HUES48 (cell line): ENCODE measurements around the gene PTPN3.
"Not testable (repeated sequence)": the region's sequence is repeated elsewhere in the genome, so short reads cannot be mapped to it uniquely, and the experiment has no call there.

ENCODE experiments used
- H3K27ac ChIP-seq: one replicate; pipeline ENCODE4 v1.7.0; 2013; ENCODE audit warnings: low read depth, low read length, inconsistent platforms
- H3K27me3 ChIP-seq: 2 replicates; pipeline ENCODE4 v1.6.1; 2013; ENCODE audit warnings: mild to moderate bottlenecking, low read length; ENCODE audit not compliant: control insufficient read depth, insufficient read depth
- H3K36me3 ChIP-seq: 2 replicates; pipeline ENCODE4 v1.6.1; 2013; ENCODE audit warnings: low read length; ENCODE audit not compliant: control insufficient read depth, insufficient read depth
- H3K4me1 ChIP-seq: 2 replicates; pipeline ENCODE4 v1.6.1; 2013; ENCODE audit warnings: mild to moderate bottlenecking, low read length; ENCODE audit not compliant: control insufficient read depth, insufficient read depth
- H3K4me3 ChIP-seq: 2 replicates; pipeline ENCODE4 v1.5.1; 2013; ENCODE audit warnings: mild to moderate bottlenecking, low read depth, low read length
- H3K9ac ChIP-seq: 2 replicates; pipeline ENCODE4 v1.6.1; 2013; ENCODE audit warnings: mild to moderate bottlenecking, low read depth, low read length, moderate library complexity
- H3K9me3 ChIP-seq: 2 replicates; pipeline ENCODE4 v1.6.1; 2013; ENCODE audit warnings: low read length; ENCODE audit not compliant: control insufficient read depth, insufficient read depth

The PTPN3 gene

GRCh38 chr9:109383356-109383755 is 114.8 kb downstream of the PTPN3 start:
- no peak overlapping the region for H3K4me3 ChIP-seq
- H3K4me1 ChIP-seq, result no peaks in the 10 kb centered on the region
- H3K9ac ChIP-seq, result no peak overlapping the region
- H3K27me3 ChIP-seq, result no peaks in the 10 kb centered on the region
- no peak overlapping the region for H3K27ac ChIP-seq
- H3K36me3 ChIP-seq, result no peaks in the 10 kb centered on the region
- no peaks in the 10 kb centered on the region for H3K9me3 ChIP-seq

- Histone ChIP-seq H3K27me3 (no peaks in the 10 kb centered on the region), H3K27ac (no peak overlapping the region), H3K36me3 (no peaks in the 10 kb centered on the region), H3K4me3 (no peak overlapping the region), H3K9me3 (no peaks in the 10 kb centered on the region), H3K9ac (no peak overlapping the region), H3K4me1 (no peaks in the 10 kb centered on the region)
Measured at GRCh38 chr9:109382585-109382984, 115.5 kb downstream of the PTPN3 start.

DNA sequence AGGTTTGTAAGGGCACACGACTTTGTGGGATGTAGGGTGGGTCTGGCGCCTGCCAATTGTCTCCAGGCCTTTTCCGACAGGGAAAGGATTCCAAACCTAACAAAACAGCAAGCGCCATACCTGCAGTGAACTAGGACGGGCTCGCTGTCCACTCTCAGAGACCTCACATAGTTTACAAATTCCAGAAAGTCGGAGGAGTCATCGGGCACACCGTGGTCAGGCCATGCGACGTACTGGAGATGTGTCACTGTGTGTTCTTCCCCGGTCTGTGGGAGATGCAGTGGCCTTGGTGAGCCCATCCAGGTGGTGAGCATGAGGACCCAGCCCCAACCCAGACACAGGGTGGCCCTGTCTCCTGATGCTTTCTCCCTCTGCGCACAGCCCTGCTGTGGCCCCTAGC is 115.9 kb downstream of the PTPN3 start:
- H3K27me3 ChIP-seq, result no peaks in the 10 kb centered on the region
- H3K4me3 ChIP-seq, result no peak overlapping the region

GRCh38 chr9:109381011-109381729 is 116.9 kb downstream of the PTPN3 start:
- no peak overlapping the region for H3K27ac ChIP-seq
- no peaks in the 10 kb centered on the region; the same call in 1 of the 2 replicates for H3K4me1 ChIP-seq
- H3K9ac ChIP-seq, result no peak overlapping the region
- H3K4me3 ChIP-seq, result no peak overlapping the region
- no peaks in the 10 kb centered on the region for H3K36me3 ChIP-seq
- H3K27me3 ChIP-seq, result no peaks in the 10 kb centered on the region
- H3K9me3 ChIP-seq, result no peaks in the 10 kb centered on the region

More for the DNA sequence above, 115.9 kb downstream of the PTPN3 start:
- H3K9ac ChIP-seq, result no peak overlapping the region
- no peaks in the 10 kb centered on the region for H3K9me3 ChIP-seq
- no peaks in the 10 kb centered on the region for H3K36me3 ChIP-seq
- H3K27ac ChIP-seq, result no peak overlapping the region
- H3K4me1 ChIP-seq, result no peaks in the 10 kb centered on the region

DNA sequence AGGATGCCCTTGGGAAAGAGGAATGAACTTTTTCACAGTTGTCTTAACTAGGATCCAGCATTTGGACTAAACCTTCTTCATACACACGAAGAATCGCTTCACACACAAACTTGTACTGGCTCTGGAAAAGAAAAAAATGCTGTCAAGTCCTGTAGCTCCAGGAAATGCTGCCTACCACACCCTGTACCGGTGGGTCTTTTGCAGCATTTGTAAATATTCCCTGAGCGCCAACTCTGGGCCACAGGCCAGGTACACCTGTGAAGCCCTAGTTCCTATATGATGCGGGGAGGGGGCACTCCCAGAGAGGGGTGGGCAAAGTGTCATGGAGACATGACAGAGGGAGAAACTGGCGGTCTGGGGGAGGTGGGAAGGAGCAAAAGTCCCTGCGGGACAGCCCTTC is 118.6 kb downstream of the PTPN3 start:
- no peaks in the 10 kb centered on the region for H3K27me3 ChIP-seq
- H3K4me1 ChIP-seq, result no peaks in the 10 kb centered on the region; the same call in 1 of the 2 replicates
- no peaks in the 10 kb centered on the region for H3K9me3 ChIP-seq
- H3K4me3 ChIP-seq, result no peak overlapping the region
- no peaks in the 10 kb centered on the region for H3K36me3 ChIP-seq
- H3K9ac ChIP-seq, result no peak overlapping the region
- no peak overlapping the region for H3K27ac ChIP-seq

DNA sequence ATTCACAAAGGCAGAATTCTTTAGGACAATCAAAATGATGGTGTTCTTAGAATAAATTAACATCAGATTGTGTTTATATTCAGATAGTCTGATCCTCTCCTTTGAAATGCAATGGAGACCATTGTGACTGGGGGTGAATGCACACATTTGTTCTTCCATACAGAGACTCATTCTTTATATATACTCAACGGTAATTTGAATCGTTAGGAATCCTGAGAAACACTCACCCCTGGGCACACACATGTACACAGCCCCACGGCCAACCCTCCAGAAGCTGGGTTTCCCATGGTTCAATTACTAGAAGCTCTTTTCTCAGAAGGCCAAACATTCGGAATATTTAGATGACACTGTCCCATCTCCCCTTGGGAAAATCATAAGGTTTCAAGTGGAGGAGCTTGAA is 119.8 kb downstream of the PTPN3 start:
- Histone ChIP-seq H3K9ac (no peak overlapping the region), H3K4me1 (no peaks in the 10 kb centered on the region; the same call in 1 of the 2 replicates), H3K27me3 (no peaks in the 10 kb centered on the region), H3K36me3 (no peaks in the 10 kb centered on the region), H3K4me3 (no peak overlapping the region), H3K27ac (no peak overlapping the region), H3K9me3 (no peaks in the 10 kb centered on the region)

- Histone ChIP-seq H3K36me3 (no peaks in the 10 kb centered on the region), H3K27me3 (no peaks in the 10 kb centered on the region), H3K27ac (no peak overlapping the region), H3K4me1 (no peaks in the 10 kb centered on the region; the same call in 1 of the 2 replicates), H3K9me3 (no peaks in the 10 kb centered on the region), H3K4me3 (no peak overlapping the region), H3K9ac (no peak overlapping the region)
Measured at GRCh38 chr9:109372246-109372645, 125.9 kb downstream of the PTPN3 start.

GRCh38 chr9:109371374-109371773 is 126.7 kb downstream of the PTPN3 start:
- no peaks in the 10 kb centered on the region; the same call in 1 of the 2 replicates for H3K4me1 ChIP-seq
- no peaks in the 10 kb centered on the region for H3K9me3 ChIP-seq
- H3K9ac ChIP-seq, result no peak overlapping the region
- no peaks in the 10 kb centered on the region for H3K36me3 ChIP-seq
- no peak overlapping the region for H3K27ac ChIP-seq
- no peaks in the 10 kb centered on the region for H3K27me3 ChIP-seq
- no peak overlapping the region for H3K4me3 ChIP-seq

- H3K9me3 ChIP-seq, result no peaks in the 10 kb centered on the region
- H3K4me3 ChIP-seq, result no peak overlapping the region
- H3K27ac ChIP-seq, result no peak overlapping the region
- H3K27me3 ChIP-seq, result no peaks in the 10 kb centered on the region
- no peaks in the 10 kb centered on the region for H3K36me3 ChIP-seq
- H3K4me1 ChIP-seq, result no peaks in the 10 kb centered on the region
- no peak overlapping the region for H3K9ac ChIP-seq
Measured at GRCh38 chr9:109369285-109369684, 128.8 kb downstream of the PTPN3 start.

- no peak overlapping the region for H3K27ac ChIP-seq
- no peaks in the 10 kb centered on the region for H3K4me1 ChIP-seq
- H3K9me3 ChIP-seq, result no peaks in the 10 kb centered on the region
- H3K9ac ChIP-seq, result no peak overlapping the region
- H3K36me3 ChIP-seq, result no peaks in the 10 kb centered on the region
- H3K4me3 ChIP-seq, result no peak overlapping the region
- H3K27me3 ChIP-seq, result no peaks in the 10 kb centered on the region
Measured at GRCh38 chr9:109360771-109361170, 137.3 kb downstream of the PTPN3 start.

DNA sequence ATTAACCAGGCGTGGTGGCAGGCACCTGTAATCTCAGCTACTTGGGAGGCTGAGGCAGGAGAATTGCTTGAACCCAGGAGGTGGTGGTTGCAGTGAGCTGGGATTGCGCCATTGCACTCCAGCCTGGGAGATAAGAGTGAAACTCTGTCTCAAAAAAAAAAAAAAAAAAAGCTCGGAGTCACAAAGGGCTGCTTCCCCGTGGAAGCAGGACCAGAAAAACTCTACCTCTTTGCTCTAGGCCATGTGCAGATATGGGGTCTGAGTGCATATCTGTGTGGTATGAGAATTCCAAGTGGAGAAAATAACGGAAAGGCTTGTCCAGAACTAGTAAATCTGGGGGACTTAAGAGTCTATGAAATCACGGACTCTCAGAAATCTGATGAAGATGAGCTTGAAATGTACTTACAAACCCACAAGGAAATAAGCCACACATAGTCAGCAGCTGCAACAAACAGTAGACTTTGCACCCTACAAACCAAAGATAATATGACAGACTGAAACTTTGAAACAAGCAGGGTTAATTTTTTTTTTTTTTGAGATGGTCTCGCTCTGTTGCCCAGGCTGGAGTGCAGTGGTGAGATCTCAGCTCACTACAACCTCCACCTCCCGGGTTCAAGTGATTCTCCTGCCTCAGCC is 139.0 kb downstream of the PTPN3 start:
- H3K36me3 ChIP-seq, H3K27ac ChIP-seq, H3K9ac ChIP-seq, H3K27me3 ChIP-seq, H3K4me3 ChIP-seq, H3K9me3 ChIP-seq, H3K4me1 ChIP-seq: not testable (repeated sequence)
